CD14-positive monocyte (primary cell): Measurements from ENCODE around the gene KCNQ1OT1. TPM values are rescaled to one million over a fixed set of nuclear protein-coding genes. Genes with fewer than 3 reads are reported as not detected.

Experiments
- DNase-seq, 3 donors: peaks; one replicate each; pipeline ENCODE4 v3.0.0-alpha.2; 2011 to 2022
- H2AFZ ChIP-seq: 2 replicates; pipeline ENCODE4 v1.6.0; 2012; ENCODE audit warnings: mild to moderate bottlenecking, low read depth, low read length, inconsistent platforms; ENCODE audit not compliant: insufficient read depth, poor library complexity, severe bottlenecking
- H3K27ac ChIP-seq, 2 donors: 1 replicate in 1 of 2; 2 replicates in 1 of 2; pipeline ENCODE4 v1.5.1; 2012 to 2013; ENCODE audit warnings: low read length in 2 of 2, control low read depth in 1 of 2, inconsistent platforms in 1 of 2, low read depth in 1 of 2, mild to moderate bottlenecking in 1 of 2
- H3K27me3 ChIP-seq, 2 donors: one replicate each; pipeline versions ENCODE4 v1.6.0 to v1.6.1; 2011 to 2013; ENCODE audit warnings: low read length in 2 of 2; ENCODE audit not compliant: control insufficient read depth in 2 of 2, insufficient read depth in 2 of 2
- H3K36me3 ChIP-seq, 2 donors: replicated peaks in 1 of 2; 1 replicate in 1 of 2; 2 replicates in 1 of 2; pipeline versions ENCODE4 v1.5.1 to v1.6.1; 2012 to 2013; ENCODE audit warnings: low read length in 2 of 2, control low read depth in 1 of 2, inconsistent platforms in 1 of 2, mild to moderate bottlenecking in 1 of 2; ENCODE audit not compliant: insufficient read depth in 2 of 2, control insufficient read depth in 1 of 2
- H3K4me1 ChIP-seq, 2 donors: 1 replicate in 1 of 2; 2 replicates in 1 of 2; pipeline versions ENCODE4 v1.5.1 to v1.6.1; 2012 to 2013; ENCODE audit warnings: low read length in 2 of 2, control low read depth in 1 of 2, inconsistent platforms in 1 of 2, mild to moderate bottlenecking in 1 of 2, moderate library complexity in 1 of 2; ENCODE audit not compliant: insufficient read depth in 2 of 2, control insufficient read depth in 1 of 2
- H3K4me2 ChIP-seq: replicated peaks from 2 replicates; pipeline ENCODE3; 2012; ENCODE audit warnings: low read length, moderate library complexity, mild to moderate bottlenecking; ENCODE audit not compliant: poor library complexity, severe bottlenecking; ENCODE audit errors: extremely low read depth
- H3K4me3 ChIP-seq, 3 experiments: fragments of 200-600 bp in 1 of 3; sonication (generic) in 1 of 3; replicated peaks in 1 of 3; 1 replicate in 2 of 3; 2 replicates in 1 of 3; pipeline ENCODE4 v1.5.1; 2011 to 2013; ENCODE audit warnings: low read length in 3 of 3, mild to moderate bottlenecking in 3 of 3, control low read depth in 2 of 3, low read depth in 2 of 3, inconsistent platforms in 1 of 3, moderate library complexity in 1 of 3
- H3K79me2 ChIP-seq: 2 replicates; pipeline ENCODE4 v1.6.0; 2012; ENCODE audit warnings: mild to moderate bottlenecking, control low read depth, inconsistent platforms, low read length, moderate library complexity; ENCODE audit not compliant: insufficient read depth
- H3K9ac ChIP-seq: 2 replicates; pipeline ENCODE4 v1.6.0; 2017; ENCODE audit warnings: low read length, mild to moderate bottlenecking; ENCODE audit not compliant: insufficient read depth, poor library complexity, severe bottlenecking
- H3K9me3 ChIP-seq, 2 donors: replicated peaks in 1 of 2; 1 replicate in 1 of 2; 2 replicates in 1 of 2; pipeline versions ENCODE4 v1.5.1 to v1.6.1; 2012 to 2013; ENCODE audit warnings: low read length in 2 of 2, control low read depth in 1 of 2; ENCODE audit not compliant: control insufficient read depth in 1 of 2, insufficient read depth in 1 of 2
- H4K20me1 ChIP-seq: 2 replicates; pipeline ENCODE4 v1.6.0; 2012; ENCODE audit warnings: mild to moderate bottlenecking, low read length, control low read depth, moderate library complexity; ENCODE audit not compliant: insufficient read depth
- H3K27ac Mint-ChIP-seq, 7 donors: one replicate each; pipeline ENCODE4 v1.8.0; 2020; ENCODE audit warnings: mild to moderate bottlenecking in 7 of 7, mixed read lengths in 7 of 7, moderate library complexity in 6 of 7, inconsistent platforms in 2 of 7
- H3K27me3 Mint-ChIP-seq, 3 donors: one replicate each; pipeline ENCODE4 v1.8.0; 2021 to 2022; ENCODE audit warnings: low read depth in 3 of 3, mild to moderate bottlenecking in 3 of 3, mixed read lengths in 3 of 3, moderate library complexity in 3 of 3, inconsistent platforms in 1 of 3
- H3K36me3 Mint-ChIP-seq, 2 donors: one replicate each; pipeline ENCODE4 v1.8.0; 2020; ENCODE audit warnings: mixed read lengths in 2 of 2, inconsistent platforms in 1 of 2, mild to moderate bottlenecking in 1 of 2
- H3K4me1 Mint-ChIP-seq: one replicate; pipeline ENCODE4 v1.8.0; 2020; ENCODE audit warnings: mild to moderate bottlenecking, mixed read lengths
- H3K4me3 Mint-ChIP-seq, 2 donors: one replicate each; pipeline ENCODE4 v1.8.0; 2020; ENCODE audit warnings: mild to moderate bottlenecking in 2 of 2, mixed read lengths in 2 of 2, moderate library complexity in 1 of 2
- H3K9me3 Mint-ChIP-seq, 7 donors: one replicate each; pipeline ENCODE4 v1.8.0; 2020 to 2022; ENCODE audit warnings: mixed read lengths in 7 of 7, mild to moderate bottlenecking in 6 of 7, moderate library complexity in 6 of 7, inconsistent platforms in 2 of 7
- WGBS: methylation state at CpG from one replicate; pipeline ENCODE4 v1.1.5; 2013; ENCODE audit warnings: missing lambda C conversion rate; ENCODE audit not compliant: insufficient coverage; 5-methylcytosine and 5-hydroxymethylcytosine counted together
- intact Hi-C, 2 donors: fragments of 100-400 bp; cut with micrococcal nuclease; formaldehyde crosslinking; loops; one replicate each; pipeline versions ENCODE4 v1.15.0 to v1.15.1; 2023
- polyA plus RNA-seq, 3 donors: library from polyadenylated mRNA; depleted of rRNA in 1 of 3; unstranded in 2 of 3; stranded (reverse) in 1 of 3; fragments of 300-500 nt in 2 of 3; fragments of >200 nt in 1 of 3; fragmentation: Illumina TruSeq in 2 of 3; gene quantifications; 1 replicate in 2 of 3; 2 replicates in 1 of 3; pipeline ENCODE4 v1.2.3, GENCODE V29; 2012 to 2021
- TF ChIP-seq, protein P1 (sequence below): fragments of 200-600 bp; IDR thresholded peaks from one replicate; pipeline ENCODE4 v1.8.0; 2022; ENCODE audit warnings: antibody characterized with exemption, mild to moderate bottlenecking

The KCNQ1OT1 gene
- polyA plus RNA-seq, 3 donors, result 0.01 to 0.04 (median 0.03) TPM

DNA sequence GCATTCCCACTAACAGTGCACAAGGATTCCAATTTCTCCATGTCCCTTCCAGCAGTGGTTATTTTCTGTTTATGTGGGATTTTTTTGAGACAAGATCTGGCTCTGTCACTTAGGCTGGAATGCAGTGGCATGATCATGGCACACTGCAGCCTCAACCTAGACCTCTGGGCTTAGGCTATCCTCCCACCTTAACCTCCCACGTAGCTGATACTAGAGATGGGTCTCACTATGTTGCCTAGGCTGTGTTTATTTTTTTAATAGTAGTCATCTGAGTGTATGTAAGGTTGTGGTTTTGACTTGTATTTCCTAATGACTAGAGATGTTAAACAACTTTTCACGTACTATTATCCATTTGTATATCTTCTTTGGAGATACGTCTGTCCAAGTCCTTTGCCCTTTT lies 74.6 kb downstream of the KCNQ1OT1 start:
- Mint-ChIP-seq H3K27me3 (peaks cover 2 to 5% (median 5%) of the 10 kb centered on the region in 3 donors), H3K4me1 (no peaks in the 10 kb centered on the region), H3K9me3 (peaks cover 7 to 19% (median 14%) of the 10 kb centered on the region in 7 donors), H3K36me3 (peaks cover 41 to 47% of the 10 kb centered on the region in 2 donors), H3K27ac (no peak overlapping the region), H3K4me3 (no peak overlapping the region)
- no CpG with 5 or more reads among the region's 3 CpGs for WGBS
- Histone ChIP-seq H3K27me3 (no peaks in the 10 kb centered on the region), H3K4me1 (no peaks in the 10 kb centered on the region), H3K36me3 (peaks cover 11 to 42% of the 10 kb centered on the region in 2 donors), H4K20me1 (peaks cover 24% of the 10 kb centered on the region), H3K9me3 (peaks cover 2 to 15% of the 10 kb centered on the region in 2 donors), H3K9ac (no peak overlapping the region), H3K4me3 (no peak overlapping the region), H3K27ac (no peak overlapping the region), H3K4me2 (no peak overlapping the region), H2AFZ (no peak overlapping the region), H3K79me2 (no peaks in the 10 kb centered on the region)
- DNase-seq, result no peak
- TF ChIP-seq, protein P1, sequence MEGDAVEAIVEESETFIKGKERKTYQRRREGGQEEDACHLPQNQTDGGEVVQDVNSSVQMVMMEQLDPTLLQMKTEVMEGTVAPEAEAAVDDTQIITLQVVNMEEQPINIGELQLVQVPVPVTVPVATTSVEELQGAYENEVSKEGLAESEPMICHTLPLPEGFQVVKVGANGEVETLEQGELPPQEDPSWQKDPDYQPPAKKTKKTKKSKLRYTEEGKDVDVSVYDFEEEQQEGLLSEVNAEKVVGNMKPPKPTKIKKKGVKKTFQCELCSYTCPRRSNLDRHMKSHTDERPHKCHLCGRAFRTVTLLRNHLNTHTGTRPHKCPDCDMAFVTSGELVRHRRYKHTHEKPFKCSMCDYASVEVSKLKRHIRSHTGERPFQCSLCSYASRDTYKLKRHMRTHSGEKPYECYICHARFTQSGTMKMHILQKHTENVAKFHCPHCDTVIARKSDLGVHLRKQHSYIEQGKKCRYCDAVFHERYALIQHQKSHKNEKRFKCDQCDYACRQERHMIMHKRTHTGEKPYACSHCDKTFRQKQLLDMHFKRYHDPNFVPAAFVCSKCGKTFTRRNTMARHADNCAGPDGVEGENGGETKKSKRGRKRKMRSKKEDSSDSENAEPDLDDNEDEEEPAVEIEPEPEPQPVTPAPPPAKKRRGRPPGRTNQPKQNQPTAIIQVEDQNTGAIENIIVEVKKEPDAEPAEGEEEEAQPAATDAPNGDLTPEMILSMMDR, result no peak
- intact Hi-C loops, result no loop called here

DNA sequence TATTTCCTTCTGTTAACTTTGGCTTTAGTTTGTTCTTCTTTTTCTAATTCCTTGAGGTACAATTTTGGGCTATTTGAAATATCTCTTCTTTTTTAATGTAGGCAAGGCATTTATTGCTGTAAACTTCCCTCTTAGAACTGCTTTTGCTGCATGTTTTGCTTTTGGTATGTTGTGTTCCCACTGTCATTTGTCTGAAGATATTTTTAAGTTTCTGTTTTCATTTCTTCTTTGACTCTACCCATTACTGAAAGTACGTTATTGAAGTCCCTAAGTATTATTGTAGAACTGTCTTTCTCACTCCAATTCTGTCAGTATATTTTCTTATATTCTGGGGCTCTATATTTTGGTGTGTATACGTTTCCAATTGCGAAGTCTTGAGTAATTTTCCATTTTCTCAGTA lies 77.9 kb downstream of the KCNQ1OT1 start:
- Mint-ChIP-seq H3K27ac (no peak overlapping the region), H3K9me3 (peaks cover 0 to 5% (median 3%) of the 10 kb centered on the region in 7 donors), H3K36me3 (peaks cover 51 to 53% of the 10 kb centered on the region in 2 donors), H3K4me3 (no peak overlapping the region), H3K27me3 (peaks cover 2 to 5% (median 3%) of the 10 kb centered on the region in 3 donors), H3K4me1 (no peaks in the 10 kb centered on the region)
- Histone ChIP-seq H3K36me3 (peaks cover 11 to 36% of the 10 kb centered on the region in 2 donors), H3K4me3 (no peak overlapping the region), H3K27ac (no peak overlapping the region), H3K9ac (no peak overlapping the region), H3K4me1 (no peaks in the 10 kb centered on the region), H3K27me3 (no peaks in the 10 kb centered on the region), H2AFZ (no peak overlapping the region), H4K20me1 (peaks cover 44% of the 10 kb centered on the region), H3K79me2 (no peaks in the 10 kb centered on the region), H3K9me3 (no peaks in the 10 kb centered on the region), H3K4me2 (no peak overlapping the region)
- TF ChIP-seq, protein P1, result no peak
- intact Hi-C loops, result loop anchor here in 1 of 2 donors (5.0 kb wide), 1 partner anchor 35 kb away; no protein-coding TSS in a partner anchor
- DNase-seq, result no peak
- WGBS, result no CpG with 5 or more reads among the region's 3 CpGs
